Measurements from ENCODE around the gene MEGF10. TPM values are rescaled to one million over a fixed set of nuclear protein-coding genes. Genes with fewer than 3 reads are reported as not detected.

MEGF10 gene
- total RNA-seq, 3 donors from 2014 or later (not counting 1 experiment from before 2014, with no cell fraction given), result 1.4 TPM; not detected in 2

DNA sequence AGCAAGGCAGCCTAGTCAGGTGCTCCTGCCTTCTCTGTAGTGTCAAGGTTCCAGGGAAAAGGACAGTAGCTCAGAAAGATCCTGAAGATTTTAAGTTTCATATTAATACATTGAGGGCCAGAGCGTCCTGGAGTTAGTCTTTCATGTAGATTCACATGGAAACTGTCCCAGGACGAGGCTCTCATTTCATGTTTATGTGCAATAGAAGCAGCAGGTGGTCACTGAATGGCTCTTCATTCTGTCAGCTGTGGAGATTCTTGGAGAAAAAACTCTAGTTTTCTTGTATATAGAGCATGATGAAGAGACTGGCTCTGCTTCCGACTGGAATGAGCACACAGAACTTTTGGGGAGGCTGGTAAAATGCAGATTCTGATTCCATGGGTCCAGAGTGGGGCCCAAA is 54.3 kb downstream of the MEGF10 start:
- H3K36me3 ChIP-seq (ENCODE audit: control insufficient read depth, insufficient read depth, low read length), result no peaks in the 10 kb centered on the region
- H3K27me3 Mint-ChIP-seq (ENCODE audit: low read depth in 2 of 2), result peaks cover 5 to 10% of the 10 kb centered on the region in 2 donors
- no peaks in the 10 kb centered on the region for H3K4me1 Mint-ChIP-seq
- WGBS (ENCODE audit: insufficient coverage), result 72% methylated on average over 3 of the region's 3 CpGs
- TF ChIP-seq, protein P1, sequence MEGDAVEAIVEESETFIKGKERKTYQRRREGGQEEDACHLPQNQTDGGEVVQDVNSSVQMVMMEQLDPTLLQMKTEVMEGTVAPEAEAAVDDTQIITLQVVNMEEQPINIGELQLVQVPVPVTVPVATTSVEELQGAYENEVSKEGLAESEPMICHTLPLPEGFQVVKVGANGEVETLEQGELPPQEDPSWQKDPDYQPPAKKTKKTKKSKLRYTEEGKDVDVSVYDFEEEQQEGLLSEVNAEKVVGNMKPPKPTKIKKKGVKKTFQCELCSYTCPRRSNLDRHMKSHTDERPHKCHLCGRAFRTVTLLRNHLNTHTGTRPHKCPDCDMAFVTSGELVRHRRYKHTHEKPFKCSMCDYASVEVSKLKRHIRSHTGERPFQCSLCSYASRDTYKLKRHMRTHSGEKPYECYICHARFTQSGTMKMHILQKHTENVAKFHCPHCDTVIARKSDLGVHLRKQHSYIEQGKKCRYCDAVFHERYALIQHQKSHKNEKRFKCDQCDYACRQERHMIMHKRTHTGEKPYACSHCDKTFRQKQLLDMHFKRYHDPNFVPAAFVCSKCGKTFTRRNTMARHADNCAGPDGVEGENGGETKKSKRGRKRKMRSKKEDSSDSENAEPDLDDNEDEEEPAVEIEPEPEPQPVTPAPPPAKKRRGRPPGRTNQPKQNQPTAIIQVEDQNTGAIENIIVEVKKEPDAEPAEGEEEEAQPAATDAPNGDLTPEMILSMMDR (IDR thresholded peaks at IDR 0.05), result no peak
- no peak overlapping the region for H3K27ac Mint-ChIP-seq
- H3K4me1 ChIP-seq (ENCODE audit: control insufficient read depth, insufficient read depth, low read length), result no peaks in the 10 kb centered on the region
- no peaks in the 10 kb centered on the region for H3K36me3 Mint-ChIP-seq
- no peak overlapping the region for H3K27ac ChIP-seq (ENCODE audit: low read length)
- no peaks in the 10 kb centered on the region for H3K9me3 ChIP-seq (ENCODE audit: control insufficient read depth, insufficient read depth, low read length)
- no peak overlapping the region for H3K4me3 Mint-ChIP-seq
- H3K27me3 ChIP-seq (ENCODE audit: control insufficient read depth, insufficient read depth, low read length), result no peaks in the 10 kb centered on the region
- H3K9me3 Mint-ChIP-seq, result no peaks in the 10 kb centered on the region
- ATAC-seq (no peak), DNase-seq (no peak)
- no peak overlapping the region for H3K4me3 ChIP-seq (ENCODE audit: low read length)
- intact Hi-C loops (cut with micrococcal nuclease), result no loop called here

DNA sequence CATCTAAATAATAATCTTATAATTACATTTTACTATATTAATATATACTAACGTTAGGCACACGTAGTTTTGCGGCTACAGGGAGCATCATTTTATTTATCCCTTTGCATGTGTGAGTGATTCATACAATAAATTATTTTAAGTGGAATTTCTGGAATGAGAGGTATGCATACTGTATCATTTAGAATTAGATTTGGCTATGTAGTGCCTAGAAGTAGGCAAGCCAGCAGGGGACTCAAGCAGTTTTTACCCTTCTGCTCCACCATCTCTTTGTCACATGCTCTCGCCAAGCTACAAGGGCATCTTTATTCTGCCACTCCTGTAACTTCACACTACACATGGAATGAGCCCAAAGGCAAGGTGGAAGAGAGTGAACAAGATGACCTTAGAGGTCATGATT is 60.8 kb downstream of the MEGF10 start:
- H3K4me1 ChIP-seq (ENCODE audit: control insufficient read depth, insufficient read depth, low read length), result no peaks in the 10 kb centered on the region
- H3K36me3 ChIP-seq (ENCODE audit: control insufficient read depth, insufficient read depth, low read length), result no peaks in the 10 kb centered on the region
- no peaks in the 10 kb centered on the region for H3K36me3 Mint-ChIP-seq
- H3K9me3 ChIP-seq (ENCODE audit: control insufficient read depth, insufficient read depth, low read length), result no peaks in the 10 kb centered on the region
- no peaks in the 10 kb centered on the region for H3K27me3 ChIP-seq (ENCODE audit: control insufficient read depth, insufficient read depth, low read length)
- no peaks in the 10 kb centered on the region for H3K9me3 Mint-ChIP-seq
- intact Hi-C loops (cut with micrococcal nuclease), result no loop called here
- 100% methylated on average over 1 of the region's 4 CpGs for WGBS (ENCODE audit: insufficient coverage)
- H3K27ac ChIP-seq (ENCODE audit: low read length), result no peak overlapping the region
- no peaks in the 10 kb centered on the region for H3K4me1 Mint-ChIP-seq
- no peak overlapping the region for H3K4me3 ChIP-seq (ENCODE audit: low read length)
- no peak for DNase-seq
- ATAC-seq, result no peak
- no peak overlapping the region for H3K27ac Mint-ChIP-seq
- H3K27me3 Mint-ChIP-seq (ENCODE audit: low read depth in 2 of 2), result peaks cover 0 to 5% of the 10 kb centered on the region in 2 donors
- TF ChIP-seq, protein P1 (IDR thresholded peaks at IDR 0.05), result no peak
- H3K4me3 Mint-ChIP-seq, result no peak overlapping the region

DNA sequence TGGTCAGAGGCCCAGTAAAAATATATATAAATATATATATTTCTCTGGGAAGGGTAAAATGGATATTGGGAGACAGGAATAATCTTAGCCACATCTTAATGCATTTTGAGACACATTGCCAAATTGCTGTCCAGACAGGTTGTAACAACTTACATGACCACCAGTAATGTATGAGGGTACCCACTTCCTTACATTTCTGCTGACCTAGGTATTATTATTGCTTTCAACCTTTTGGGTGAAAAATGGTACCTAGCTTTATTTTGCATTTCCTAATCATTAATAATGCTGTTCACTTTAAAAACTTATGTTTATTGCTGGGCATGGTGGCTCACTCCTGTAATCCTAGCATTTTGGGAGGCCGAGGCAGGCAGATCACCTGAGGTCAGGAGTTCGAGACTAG is 61.5 kb downstream of the MEGF10 start:
- TF ChIP-seq, protein P1 (IDR thresholded peaks at IDR 0.05), result no peak
- H3K9me3 ChIP-seq (ENCODE audit: control insufficient read depth, insufficient read depth, low read length), result no peaks in the 10 kb centered on the region
- no peaks in the 10 kb centered on the region for H3K27me3 ChIP-seq (ENCODE audit: control insufficient read depth, insufficient read depth, low read length)
- Mint-ChIP-seq H3K27me3 (ENCODE audit: low read depth in 2 of 2) (peaks cover 2 to 3% of the 10 kb centered on the region in 2 donors), H3K4me1 (no peaks in the 10 kb centered on the region), H3K27ac (no peak overlapping the region), H3K36me3 (no peaks in the 10 kb centered on the region), H3K4me3 (no peak overlapping the region), H3K9me3 (no peaks in the 10 kb centered on the region)
- DNase-seq (no peak), ATAC-seq (no peak)
- H3K27ac ChIP-seq (ENCODE audit: low read length), result no peak overlapping the region
- WGBS (ENCODE audit: insufficient coverage), result 88% methylated on average over 2 of the region's 2 CpGs
- intact Hi-C loops (cut with micrococcal nuclease), result no loop called here
- no peak overlapping the region for H3K4me3 ChIP-seq (ENCODE audit: low read length)
- no peaks in the 10 kb centered on the region for H3K4me1 ChIP-seq (ENCODE audit: control insufficient read depth, insufficient read depth, low read length)
- no peaks in the 10 kb centered on the region for H3K36me3 ChIP-seq (ENCODE audit: control insufficient read depth, insufficient read depth, low read length)

DNA sequence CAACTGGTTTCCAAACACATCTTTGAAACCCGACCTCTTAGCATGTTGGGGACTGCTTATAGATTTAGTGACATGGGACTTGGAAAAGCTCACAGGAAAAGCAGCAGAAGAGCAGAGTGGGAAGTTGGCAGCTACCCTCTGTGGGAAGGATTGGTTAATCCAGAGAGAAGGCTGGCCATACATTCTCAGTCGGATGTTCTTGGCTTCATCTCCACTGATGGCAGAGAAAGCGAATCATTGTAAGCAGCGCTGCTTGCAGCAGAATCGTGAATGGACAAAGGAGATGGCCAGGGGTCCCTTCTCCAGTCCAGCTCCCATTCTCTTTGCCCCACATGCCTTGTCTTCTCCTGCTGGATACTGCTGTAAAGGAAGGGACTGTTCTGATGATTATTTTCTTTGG is 62.7 kb downstream of the MEGF10 start:
- no peak overlapping the region for H3K4me3 ChIP-seq (ENCODE audit: low read length)
- Mint-ChIP-seq H3K27ac (no peak overlapping the region), H3K4me1 (no peaks in the 10 kb centered on the region), H3K27me3 (ENCODE audit: low read depth in 2 of 2) (peaks cover 3 to 7% of the 10 kb centered on the region in 2 donors), H3K36me3 (no peaks in the 10 kb centered on the region), H3K9me3 (no peaks in the 10 kb centered on the region), H3K4me3 (no peak overlapping the region)
- no peaks in the 10 kb centered on the region for H3K9me3 ChIP-seq (ENCODE audit: control insufficient read depth, insufficient read depth, low read length)
- DNase-seq (no peak), ATAC-seq (no peak)
- intact Hi-C loops (cut with micrococcal nuclease), result no loop called here
- H3K27ac ChIP-seq (ENCODE audit: low read length), result no peak overlapping the region
- WGBS (ENCODE audit: insufficient coverage), result 89% methylated on average over 5 of the region's 5 CpGs
- H3K4me1 ChIP-seq (ENCODE audit: control insufficient read depth, insufficient read depth, low read length), result no peaks in the 10 kb centered on the region
- H3K27me3 ChIP-seq (ENCODE audit: control insufficient read depth, insufficient read depth, low read length), result no peaks in the 10 kb centered on the region
- TF ChIP-seq, protein P1 (IDR thresholded peaks at IDR 0.05), result no peak
- no peaks in the 10 kb centered on the region for H3K36me3 ChIP-seq (ENCODE audit: control insufficient read depth, insufficient read depth, low read length)
